ENCODE measurements around the gene SCTR.
A peak's percentile ranks its signal among the peaks of the same experiment; 100 is the strongest.
"Not testable (repeated sequence)": the region's sequence is repeated elsewhere in the genome, so short reads cannot be mapped to it uniquely, and the experiment has no call there.

Gene SCTR

GRCh38 chr2:119409506-119409905 is 114.8 kb downstream of the SCTR start:
- no peaks in the 10 kb centered on the region for H3K36me3 ChIP-seq (replicated peaks; ENCODE audit: low read depth, low read length)
- H3K4me1 ChIP-seq (ENCODE audit: low read length), result peaks cover 11% of the 10 kb centered on the region
- H4K20me1 ChIP-seq (ENCODE audit: insufficient read depth, low read length), result no peaks in the 10 kb centered on the region
- H3K9ac ChIP-seq (ENCODE audit: low read length), result no peak overlapping the region
- TF ChIP-seq CTCF (IDR thresholded peaks at IDR 0.05; ENCODE audit: low read depth, low read length) (no peak), EZH2phosphoT487 (IDR thresholded peaks at IDR 0.05; ENCODE audit: low read depth) (no peak)
- no peak overlapping the region for H3K4me3 ChIP-seq (ENCODE audit: low read length)
- no peak overlapping the region for H3K4me2 ChIP-seq (ENCODE audit: low read length)
- no peaks in the 10 kb centered on the region for H3K9me3 ChIP-seq (ENCODE audit: insufficient read depth, low read length)
- H3K79me2 ChIP-seq (ENCODE audit: low read length), result no peaks in the 10 kb centered on the region
- no peak overlapping the region for H2AFZ ChIP-seq (ENCODE audit: low read depth, low read length)
- no peak overlapping the region for H3K27ac ChIP-seq (ENCODE audit: low read length)
- peaks cover 4% of the 10 kb centered on the region; the same call in 1 of the 2 replicates for H3K27me3 ChIP-seq (ENCODE audit: low read depth, low read length)

- H3K4me3 ChIP-seq (ENCODE audit: low read length), result no peak overlapping the region
- H4K20me1 ChIP-seq (ENCODE audit: insufficient read depth, low read length), result no peaks in the 10 kb centered on the region
- H3K9me3 ChIP-seq (ENCODE audit: insufficient read depth, low read length), result no peaks in the 10 kb centered on the region
- H3K4me1 ChIP-seq (ENCODE audit: low read length), result peaks cover 11% of the 10 kb centered on the region
- H3K27ac ChIP-seq (ENCODE audit: low read length), result no peak overlapping the region
- H3K27me3 ChIP-seq (ENCODE audit: low read depth, low read length), result peaks cover 7% of the 10 kb centered on the region; the same call in 1 of the 2 replicates
- H3K79me2 ChIP-seq (ENCODE audit: low read length), result no peaks in the 10 kb centered on the region
- no peak overlapping the region for H3K4me2 ChIP-seq (ENCODE audit: low read length)
- no peak overlapping the region for H3K9ac ChIP-seq (ENCODE audit: low read length)
- H3K36me3 ChIP-seq (replicated peaks; ENCODE audit: low read depth, low read length), result no peaks in the 10 kb centered on the region
- H2AFZ ChIP-seq (ENCODE audit: low read depth, low read length), result peak overlapping the region; percentile 16; the same call in 1 of the 2 replicates
- TF ChIP-seq EZH2phosphoT487 (IDR thresholded peaks at IDR 0.05; ENCODE audit: low read depth) (no peak), CTCF (IDR thresholded peaks at IDR 0.05; ENCODE audit: low read depth, low read length) (no peak)
These were observed 116.1 kb downstream of the SCTR start for GRCh38 chr2:119408221-119408619.

- Histone ChIP-seq H3K4me1 (ENCODE audit: low read length) (peaks cover 11% of the 10 kb centered on the region), H4K20me1 (ENCODE audit: insufficient read depth, low read length) (no peaks in the 10 kb centered on the region), H2AFZ (ENCODE audit: low read depth, low read length) (no peak overlapping the region), H3K4me3 (ENCODE audit: low read length) (no peak overlapping the region), H3K9me3 (ENCODE audit: insufficient read depth, low read length) (no peaks in the 10 kb centered on the region), H3K27ac (ENCODE audit: low read length) (no peak overlapping the region), H3K27me3 (ENCODE audit: low read depth, low read length) (peaks cover 7% of the 10 kb centered on the region; the same call in 1 of the 2 replicates), H3K79me2 (ENCODE audit: low read length) (no peaks in the 10 kb centered on the region), H3K4me2 (ENCODE audit: low read length) (no peak overlapping the region), H3K36me3 (replicated peaks; ENCODE audit: low read depth, low read length) (no peaks in the 10 kb centered on the region), H3K9ac (ENCODE audit: low read length) (no peak overlapping the region)
- TF ChIP-seq EZH2phosphoT487 (IDR thresholded peaks at IDR 0.05; ENCODE audit: low read depth) (no peak), CTCF (IDR thresholded peaks at IDR 0.05; ENCODE audit: low read depth, low read length) (peak; percentile 68)
These were observed 116.7 kb downstream of the SCTR start for GRCh38 chr2:119407430-119408220.

- TF ChIP-seq EZH2phosphoT487 (IDR thresholded peaks at IDR 0.05; ENCODE audit: low read depth), result no peak
- peaks cover 11% of the 10 kb centered on the region for H3K4me1 ChIP-seq (ENCODE audit: low read length)
- no peak overlapping the region for H3K27ac ChIP-seq (ENCODE audit: low read length)
These were observed 119.1 kb downstream of the SCTR start for GRCh38 chr2:119405151-119405550.

GRCh38 chr2:119403618-119404017 is 120.7 kb downstream of the SCTR start:
- H3K4me1 ChIP-seq (ENCODE audit: low read length); H3K9me3 ChIP-seq (ENCODE audit: insufficient read depth, low read length); H3K9ac ChIP-seq (ENCODE audit: low read length); H3K36me3 ChIP-seq (replicated peaks; ENCODE audit: low read depth, low read length); H3K27ac ChIP-seq (ENCODE audit: low read length); H3K4me2 ChIP-seq (ENCODE audit: low read length); H3K27me3 ChIP-seq (ENCODE audit: low read depth, low read length); H4K20me1 ChIP-seq (ENCODE audit: insufficient read depth, low read length); H2AFZ ChIP-seq (ENCODE audit: low read depth, low read length); H3K4me3 ChIP-seq (ENCODE audit: low read length); H3K79me2 ChIP-seq (ENCODE audit: low read length): not testable (repeated sequence)

More at GRCh38 chr2:119405151-119405550, 119.1 kb downstream of the SCTR start:
- Histone ChIP-seq H3K9ac (ENCODE audit: low read length) (no peak overlapping the region), H3K4me3 (ENCODE audit: low read length) (no peak overlapping the region), H3K4me2 (ENCODE audit: low read length) (no peak overlapping the region), H3K27me3 (ENCODE audit: low read depth, low read length) (0 out of 2 replicates have a peak, but pooled peaks cover 7% of the 10 kb centered on the region), H3K79me2 (ENCODE audit: low read length) (no peaks in the 10 kb centered on the region), H3K9me3 (ENCODE audit: insufficient read depth, low read length) (no peaks in the 10 kb centered on the region), H2AFZ (ENCODE audit: low read depth, low read length) (no peak overlapping the region), H4K20me1 (ENCODE audit: insufficient read depth, low read length) (no peaks in the 10 kb centered on the region), H3K36me3 (replicated peaks; ENCODE audit: low read depth, low read length) (no peaks in the 10 kb centered on the region)
